ENCODE data around the gene SLC25A51.

The SLC25A51 gene

GRCh38 chr9:37921546-37922300, 17.8 kb upstream of the SLC25A51 start:
- no peak for ATAC-seq (replicated peaks; ENCODE audit: extremely low read depth, poor library complexity, severe bottlenecking)
- H3K36me3 Mint-ChIP-seq (ENCODE audit: insufficient read depth): no peaks in the 10 kb centered on the region
- H3K4me3 Mint-ChIP-seq: no peak overlapping the region
- H3K27ac Mint-ChIP-seq (ENCODE audit: low read depth): no peak overlapping the region
- H3K9me3 Mint-ChIP-seq: no peaks in the 10 kb centered on the region
- no peaks in the 10 kb centered on the region for H3K4me1 Mint-ChIP-seq
- DNase-seq (ENCODE audit: low spot score in 2 of 2): no peak
- H3K27me3 Mint-ChIP-seq: peaks cover 20% of the 10 kb centered on the region

DNA sequence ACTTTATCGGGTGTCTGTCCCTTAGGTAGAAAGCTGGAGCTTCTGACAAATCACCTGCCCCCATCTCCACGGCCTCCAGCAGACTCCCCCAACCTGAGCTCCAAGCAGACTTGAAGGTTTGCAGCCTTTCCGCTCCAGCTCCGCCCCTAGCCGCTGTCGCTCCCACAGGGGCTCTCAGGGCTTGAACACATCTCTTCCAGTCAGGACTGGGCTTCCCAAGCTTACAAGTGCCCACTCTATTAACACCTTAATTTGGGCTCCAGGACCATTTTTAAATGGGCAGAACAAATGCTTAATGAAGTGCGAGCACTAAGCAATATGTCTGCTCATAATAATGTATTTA, 17.2 kb upstream of the SLC25A51 start:
- no peak overlapping the region for H3K4me3 Mint-ChIP-seq
- no peak for ATAC-seq (replicated peaks; ENCODE audit: extremely low read depth, poor library complexity, severe bottlenecking)
- no peaks in the 10 kb centered on the region for H3K36me3 Mint-ChIP-seq (ENCODE audit: insufficient read depth)
- no peak overlapping the region for H3K27ac Mint-ChIP-seq (ENCODE audit: low read depth)
- H3K27me3 Mint-ChIP-seq: peaks cover 18% of the 10 kb centered on the region
- no peak for DNase-seq (ENCODE audit: low spot score in 2 of 2)
- H3K9me3 Mint-ChIP-seq: no peaks in the 10 kb centered on the region
- no peaks in the 10 kb centered on the region for H3K4me1 Mint-ChIP-seq

GRCh38 chr9:37920471-37921167, 16.7 kb upstream of the SLC25A51 start:
- H3K27ac Mint-ChIP-seq (ENCODE audit: low read depth): no peak overlapping the region
- H3K27me3 Mint-ChIP-seq: peaks cover 13% of the 10 kb centered on the region
- ATAC-seq (replicated peaks; ENCODE audit: extremely low read depth, poor library complexity, severe bottlenecking): no peak
- no peak overlapping the region for H3K4me3 Mint-ChIP-seq
- no peaks in the 10 kb centered on the region for H3K9me3 Mint-ChIP-seq
- no peaks in the 10 kb centered on the region for H3K36me3 Mint-ChIP-seq (ENCODE audit: insufficient read depth)
- no peak for DNase-seq (ENCODE audit: low spot score in 2 of 2)
- no peaks in the 10 kb centered on the region for H3K4me1 Mint-ChIP-seq

- Mint-ChIP-seq H3K27me3 (peaks cover 9% of the 10 kb centered on the region), H3K4me3 (no peak overlapping the region), H3K36me3 (ENCODE audit: insufficient read depth) (no peaks in the 10 kb centered on the region), H3K9me3 (no peaks in the 10 kb centered on the region), H3K27ac (ENCODE audit: low read depth) (no peak overlapping the region), H3K4me1 (no peaks in the 10 kb centered on the region)
- DNase-seq (ENCODE audit: low spot score in 2 of 2) (no peak), ATAC-seq (replicated peaks; ENCODE audit: extremely low read depth, poor library complexity, severe bottlenecking) (no peak)
These were observed 16.0 kb upstream of the SLC25A51 start for GRCh38 chr9:37919956-37920335.

DNA sequence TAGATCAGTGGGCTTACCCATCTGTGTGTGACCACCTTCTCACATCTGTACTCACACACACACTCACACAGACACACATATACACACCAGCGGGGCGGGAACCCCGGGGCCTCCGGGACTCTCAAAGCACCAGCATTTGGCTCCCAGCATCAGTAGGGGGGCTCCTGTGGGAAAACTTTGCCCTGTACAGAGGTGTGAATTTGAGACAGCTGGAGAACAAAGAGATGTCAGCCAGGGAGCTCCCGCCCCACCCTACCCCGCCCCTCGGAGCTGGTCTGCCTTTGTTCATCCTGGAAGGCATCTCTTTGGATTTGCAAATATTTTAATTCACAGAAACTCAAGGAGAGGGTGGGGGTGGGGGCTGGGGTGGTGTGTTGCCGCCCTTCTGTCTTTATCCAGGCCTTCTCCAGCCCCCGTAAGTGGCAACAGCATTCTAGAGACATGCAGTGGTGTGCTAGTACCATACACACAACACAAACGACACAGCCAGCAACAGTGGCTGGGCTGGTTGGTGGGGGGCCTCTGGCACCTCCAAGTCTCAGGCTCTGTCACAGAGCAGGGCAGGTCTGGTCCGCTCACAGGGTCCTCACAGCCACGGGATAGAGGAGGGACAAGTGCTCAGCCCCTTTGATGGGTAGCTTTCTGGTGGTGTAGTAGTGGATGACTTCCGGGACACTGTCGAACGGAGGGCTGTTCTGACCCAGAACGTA, 15.5 kb upstream of the SLC25A51 start:
- no peaks in the 10 kb centered on the region for H3K9me3 Mint-ChIP-seq
- no peaks in the 10 kb centered on the region for H3K36me3 Mint-ChIP-seq (ENCODE audit: insufficient read depth)
- peaks cover 9% of the 10 kb centered on the region for H3K27me3 Mint-ChIP-seq
- H3K4me1 Mint-ChIP-seq: no peaks in the 10 kb centered on the region
- no peak overlapping the region for H3K27ac Mint-ChIP-seq (ENCODE audit: low read depth)
- ATAC-seq (replicated peaks; ENCODE audit: extremely low read depth, poor library complexity, severe bottlenecking) (no peak), DNase-seq (ENCODE audit: low spot score in 2 of 2) (no peak)
- no peak overlapping the region for H3K4me3 Mint-ChIP-seq

DNA sequence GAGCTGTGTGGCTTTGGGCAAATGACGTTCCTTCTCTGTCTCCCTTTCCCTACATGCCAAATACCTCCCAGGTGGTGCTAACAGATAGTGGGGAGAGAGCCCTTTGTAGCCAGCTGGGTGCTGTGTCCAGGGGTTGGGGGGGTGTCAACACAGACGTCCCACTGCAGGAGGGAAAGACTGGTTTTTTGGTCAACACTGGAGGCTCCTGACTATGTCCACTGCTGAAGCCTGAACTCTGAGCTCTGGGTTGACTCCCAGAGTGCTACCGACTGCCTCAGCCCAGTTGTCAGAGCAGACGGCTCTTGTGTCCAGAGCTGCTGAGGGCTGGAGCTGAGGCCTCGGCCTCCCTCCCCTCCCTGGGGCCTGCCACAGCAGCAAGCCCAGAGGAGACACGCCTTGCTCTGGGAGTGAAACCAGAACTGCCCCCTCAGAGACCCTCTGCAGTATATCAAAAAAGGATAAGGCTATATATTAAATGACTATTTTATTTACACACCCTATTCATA, 14.8 kb upstream of the SLC25A51 start:
- ATAC-seq (replicated peaks; ENCODE audit: extremely low read depth, poor library complexity, severe bottlenecking) (no peak), DNase-seq (ENCODE audit: low spot score in 2 of 2) (no peak)
- Mint-ChIP-seq H3K27me3 (peaks cover 9% of the 10 kb centered on the region), H3K4me3 (no peak overlapping the region), H3K9me3 (no peaks in the 10 kb centered on the region), H3K4me1 (peaks cover under 1% of the 10 kb centered on the region), H3K36me3 (ENCODE audit: insufficient read depth) (no peaks in the 10 kb centered on the region), H3K27ac (ENCODE audit: low read depth) (no peak overlapping the region)

DNA sequence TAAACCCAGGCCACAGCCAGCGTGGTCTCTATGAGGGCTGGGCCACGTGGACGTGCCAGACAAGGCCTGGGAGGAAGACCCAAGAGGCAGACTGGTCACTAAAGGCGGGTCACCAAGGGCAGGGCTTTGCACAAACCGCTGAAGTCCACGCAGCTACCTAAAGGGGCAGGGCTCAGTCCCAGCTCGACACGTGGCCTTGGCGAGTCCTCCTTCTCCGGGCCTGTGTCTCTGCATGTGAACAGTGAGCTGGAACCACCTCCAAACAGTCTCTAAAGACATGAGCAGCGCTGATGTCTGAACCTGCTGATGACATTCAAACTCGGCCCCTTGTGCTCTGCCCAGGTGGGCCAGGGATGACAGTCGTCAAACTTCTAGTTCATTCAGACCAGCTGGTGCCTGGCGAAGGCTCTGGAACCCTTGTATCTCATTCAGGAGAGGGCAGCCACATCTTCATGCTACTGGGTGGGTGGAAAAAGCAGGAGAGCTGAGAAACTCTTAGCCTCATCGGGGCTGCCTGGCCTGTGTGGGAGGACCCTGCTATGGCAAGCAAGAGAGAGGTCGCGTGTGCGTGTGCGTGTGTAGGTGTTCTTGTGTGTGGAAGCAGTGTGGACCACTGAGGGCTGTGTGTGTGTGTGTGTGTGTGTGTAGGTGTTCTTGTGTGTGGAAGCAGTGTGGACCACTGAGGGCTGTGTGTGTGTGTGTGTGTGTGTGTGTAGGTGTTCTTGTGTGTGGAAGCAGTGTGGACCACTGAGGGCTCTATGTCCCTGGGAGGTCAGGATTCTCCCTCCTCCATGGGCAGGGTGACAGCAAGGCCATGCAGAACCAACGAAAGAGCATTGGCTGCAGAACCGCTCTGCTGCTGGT, 14.1 kb upstream of the SLC25A51 start:
- DNase-seq (ENCODE audit: low spot score in 2 of 2) (no peak), ATAC-seq (replicated peaks; ENCODE audit: extremely low read depth, poor library complexity, severe bottlenecking) (no peak)
- H3K27me3 Mint-ChIP-seq: peaks cover 9% of the 10 kb centered on the region
- H3K4me1 Mint-ChIP-seq: peaks cover 6% of the 10 kb centered on the region
- no peak overlapping the region for H3K27ac Mint-ChIP-seq (ENCODE audit: low read depth)
- H3K9me3 Mint-ChIP-seq: no peaks in the 10 kb centered on the region
- H3K4me3 Mint-ChIP-seq: no peak overlapping the region
- H3K36me3 Mint-ChIP-seq (ENCODE audit: insufficient read depth): no peaks in the 10 kb centered on the region

GRCh38 chr9:37917313-37917731, 13.4 kb upstream of the SLC25A51 start:
- H3K27me3 Mint-ChIP-seq: peaks cover 9% of the 10 kb centered on the region
- no peaks in the 10 kb centered on the region for H3K9me3 Mint-ChIP-seq
- H3K4me3 Mint-ChIP-seq: no peak overlapping the region
- no peak for DNase-seq (ENCODE audit: low spot score in 2 of 2)
- H3K36me3 Mint-ChIP-seq (ENCODE audit: insufficient read depth): no peaks in the 10 kb centered on the region
- H3K27ac Mint-ChIP-seq (ENCODE audit: low read depth): no peak overlapping the region
- no peak for ATAC-seq (replicated peaks; ENCODE audit: extremely low read depth, poor library complexity, severe bottlenecking)
- H3K4me1 Mint-ChIP-seq: peaks cover 6% of the 10 kb centered on the region

GRCh38 chr9:37916471-37917312, 12.8 kb upstream of the SLC25A51 start:
- Mint-ChIP-seq H3K27me3 (peaks cover 3% of the 10 kb centered on the region), H3K4me3 (no peak overlapping the region), H3K4me1 (peaks cover 6% of the 10 kb centered on the region), H3K36me3 (ENCODE audit: insufficient read depth) (no peaks in the 10 kb centered on the region), H3K27ac (ENCODE audit: low read depth) (no peak overlapping the region), H3K9me3 (no peaks in the 10 kb centered on the region)
- ATAC-seq (replicated peaks; ENCODE audit: extremely low read depth, poor library complexity, severe bottlenecking) (no peak), DNase-seq (ENCODE audit: low spot score in 2 of 2) (no peak)

- no peak overlapping the region for H3K4me3 Mint-ChIP-seq
These were observed 12.1 kb upstream of the SLC25A51 start for GRCh38 chr9:37915911-37916470.

DNA sequence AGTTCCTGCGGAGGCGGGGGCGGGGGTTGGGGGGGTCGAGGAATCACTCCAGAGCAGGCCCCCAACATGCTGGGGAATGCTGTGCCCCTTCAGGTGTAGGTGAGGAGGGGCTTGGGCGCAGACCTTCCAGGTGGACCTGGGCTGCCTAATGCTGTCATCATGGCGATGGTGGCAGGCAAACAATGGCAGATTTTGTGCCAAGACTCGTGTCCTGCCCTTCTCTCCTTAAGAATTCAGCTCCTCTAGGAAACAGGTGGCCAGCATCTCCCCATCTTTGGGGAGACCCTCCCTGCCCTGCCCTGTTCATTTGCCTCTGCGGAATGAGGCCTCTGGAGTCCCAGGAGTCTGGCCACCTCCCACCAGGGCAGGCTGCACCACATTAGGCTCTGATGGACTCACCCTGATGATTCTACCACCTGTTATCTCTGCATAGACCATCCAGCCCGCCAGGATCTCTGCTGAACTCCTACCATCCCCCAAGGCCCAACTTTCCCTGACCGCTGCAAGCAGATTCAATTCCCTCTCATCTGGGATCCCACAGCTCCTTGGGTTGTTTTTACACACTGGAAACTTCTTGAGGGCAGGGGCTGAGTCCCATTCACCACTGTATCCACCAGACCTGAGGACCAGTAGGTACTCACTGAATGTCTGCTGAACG, 10.9 kb upstream of the SLC25A51 start:
- peaks cover 6% of the 10 kb centered on the region for H3K4me1 Mint-ChIP-seq
- H3K9me3 Mint-ChIP-seq: no peaks in the 10 kb centered on the region
- ATAC-seq (replicated peaks; ENCODE audit: extremely low read depth, poor library complexity, severe bottlenecking): no peak
- H3K36me3 Mint-ChIP-seq (ENCODE audit: insufficient read depth): no peaks in the 10 kb centered on the region
- no peak overlapping the region for H3K27ac Mint-ChIP-seq (ENCODE audit: low read depth)
- no peaks in the 10 kb centered on the region for H3K27me3 Mint-ChIP-seq
- H3K4me3 Mint-ChIP-seq: no peak overlapping the region
- DNase-seq (ENCODE audit: low spot score in 2 of 2): no peak

More at GRCh38 chr9:37915911-37916470, 12.1 kb upstream of the SLC25A51 start:
- no peaks in the 10 kb centered on the region for H3K9me3 Mint-ChIP-seq
- no peaks in the 10 kb centered on the region for H3K36me3 Mint-ChIP-seq (ENCODE audit: insufficient read depth)
- DNase-seq (ENCODE audit: low spot score in 2 of 2) (no peak), ATAC-seq (replicated peaks; ENCODE audit: extremely low read depth, poor library complexity, severe bottlenecking) (no peak)
- no peak overlapping the region for H3K27ac Mint-ChIP-seq (ENCODE audit: low read depth)
- no peaks in the 10 kb centered on the region for H3K27me3 Mint-ChIP-seq
- peaks cover 6% of the 10 kb centered on the region for H3K4me1 Mint-ChIP-seq

Measured in central memory CD8-positive, alpha-beta T cell (primary cell).